A172 (cell line): ENCODE measurements around the gene PTH2R. TPM values are rescaled to one million over a fixed set of nuclear protein-coding genes. Genes with fewer than 3 reads are reported as not detected.

ENCODE experiments used
- total RNA-seq: library from RNA; depleted of rRNA; stranded (reverse); fragments of >200 nt; shearing (Covaris generic); gene quantifications from 2 replicates; pipeline ENCODE4 v1.2.3, GENCODE V29; 2014; rRNA removed

The PTH2R gene
- total RNA-seq, 1 experiment from 2014 or later: not detected

Other genes with a start within 250 kb of the PTH2R start
- gene CRYGA, start 243.2 kb upstream of the PTH2R start, total RNA-seq: not detected in 2 replicates
- not detected in 2 replicates for gene C2orf80, start 216.8 kb upstream of the PTH2R start, total RNA-seq
- gene IDH1, start 151.7 kb upstream of the PTH2R start, total RNA-seq: 162 and 172 TPM in 2 replicates
- 25.6 and 29.2 TPM in 2 replicates for gene PIKFYVE, start 140.5 kb upstream of the PTH2R start, total RNA-seq